HG03159 (cell line): Measurements from ENCODE around the gene SCFD2.

ENCODE experiments used
- ATAC-seq: cut with Tn5 transposase; IDR thresholded peaks from one replicate; pipeline ENCODE4 v1.9.1; 2021; ENCODE audit warnings: mild to moderate bottlenecking, moderate library complexity; ENCODE audit not compliant: unreplicated experiment

Gene SCFD2

GRCh38 chr4:52904421-52904820 is 461.4 kb downstream of the SCFD2 start:
- no peak for ATAC-seq

- no peak for ATAC-seq
These were observed 462.6 kb downstream of the SCFD2 start for GRCh38 chr4:52903273-52903672.

GRCh38 chr4:52894443-52894842 is 471.4 kb downstream of the SCFD2 start:
- ATAC-seq: no peak

- ATAC-seq: no peak
These were observed 473.0 kb downstream of the SCFD2 start for GRCh38 chr4:52892880-52893279.

- ATAC-seq: no peak
These were observed 474.1 kb downstream of the SCFD2 start for GRCh38 chr4:52891743-52892142.

- no peak for ATAC-seq
These were observed 475.4 kb downstream of the SCFD2 start for GRCh38 chr4:52890521-52890791.

- no peak for ATAC-seq
These were observed 475.9 kb downstream of the SCFD2 start for GRCh38 chr4:52889778-52890520.

GRCh38 chr4:52889354-52889753 is 476.5 kb downstream of the SCFD2 start:
- no peak for ATAC-seq

- no peak for ATAC-seq
These were observed 480.9 kb downstream of the SCFD2 start for GRCh38 chr4:52884994-52885393.

GRCh38 chr4:52883707-52884669 is 481.9 kb downstream of the SCFD2 start:
- no peak for ATAC-seq

GRCh38 chr4:52883183-52883621 is 482.7 kb downstream of the SCFD2 start:
- no peak for ATAC-seq

GRCh38 chr4:52880994-52881393 is 484.9 kb downstream of the SCFD2 start:
- ATAC-seq: no peak

- ATAC-seq: no peak
These were observed 486.4 kb downstream of the SCFD2 start for GRCh38 chr4:52879471-52879870.

GRCh38 chr4:52877694-52878093 is 488.2 kb downstream of the SCFD2 start:
- no peak for ATAC-seq

GRCh38 chr4:52877036-52877435 is 488.8 kb downstream of the SCFD2 start:
- no peak for ATAC-seq

- no peak for ATAC-seq
These were observed 489.8 kb downstream of the SCFD2 start for GRCh38 chr4:52876069-52876468.

- no peak for ATAC-seq
These were observed 490.9 kb downstream of the SCFD2 start for GRCh38 chr4:52874948-52875347.

GRCh38 chr4:52873861-52874343 is 492.0 kb downstream of the SCFD2 start:
- ATAC-seq: no peak

GRCh38 chr4:52873191-52873590 is 492.7 kb downstream of the SCFD2 start:
- no peak for ATAC-seq

- no peak for ATAC-seq
These were observed 495.6 kb downstream of the SCFD2 start for GRCh38 chr4:52870225-52870624.

- no peak for ATAC-seq
These were observed 496.2 kb downstream of the SCFD2 start for GRCh38 chr4:52869656-52870055.

GRCh38 chr4:52869196-52869595 is 496.7 kb downstream of the SCFD2 start:
- ATAC-seq: no peak
